Tibial artery (tissue), 4 donors: ENCODE results near the gene ZYG11B.

Experiments used
- DNase-seq, 2 donors: peaks; one replicate each; pipeline ENCODE4 v3.0.0-alpha.2; 2019
- H3K27ac ChIP-seq, 2 donors: fragments of 200-600 bp; sonication (generic) in 1 of 2; 1 replicate in 1 of 2; 2 replicates in 1 of 2; pipeline ENCODE4 v1.5.1; 2018 to 2019; ENCODE audit warnings: mild to moderate bottlenecking in 1 of 2
- H3K27me3 ChIP-seq, 2 donors: fragments of 200-600 bp; sonication (generic) in 1 of 2; one replicate each; pipeline versions ENCODE4 v1.5.1 to v1.6.0; 2016 to 2019
- H3K36me3 ChIP-seq, 3 donors: fragments of 200-600 bp; sonication (generic) in 2 of 3; one replicate each; pipeline ENCODE4 v1.5.1; 2016 to 2019; ENCODE audit warnings: mild to moderate bottlenecking in 2 of 3
- H3K4me1 ChIP-seq, 4 donors: fragments of 200-600 bp; sonication (generic) in 2 of 4; 1 replicate in 3 of 4; 2 replicates in 1 of 4; pipeline ENCODE4 v1.5.1; 2016 to 2019
- H3K4me3 ChIP-seq, 2 donors: fragments of 200-600 bp; sonication (generic) in 1 of 2; 1 replicate in 1 of 2; 2 replicates in 1 of 2; pipeline ENCODE4 v1.5.1; 2018 to 2019; ENCODE audit warnings: mild to moderate bottlenecking in 2 of 2
- H3K9me3 ChIP-seq, 3 donors: fragments of 200-600 bp; sonication (generic) in 1 of 3; one replicate each; pipeline ENCODE4 v1.5.1; 2016 to 2019
- intact Hi-C: fragments of 100-400 bp; cut with DNase I; formaldehyde crosslinking; loops from one replicate; pipeline ENCODE4 v1.15.0; 2023; ENCODE audit warnings: low total_unique reads
- TF ChIP-seq, protein P1 (sequence below), 2 experiments: fragments of 200-600 bp in 1 of 2; fragments of 450-650 bp in 1 of 2; IDR thresholded peaks; one replicate each; pipeline ENCODE4 v1.5.1; 2017 to 2019; ENCODE audit warnings: antibody characterized with exemption in 2 of 2, mild to moderate bottlenecking in 1 of 2, moderate library complexity in 1 of 2

Gene ZYG11B

DNA sequence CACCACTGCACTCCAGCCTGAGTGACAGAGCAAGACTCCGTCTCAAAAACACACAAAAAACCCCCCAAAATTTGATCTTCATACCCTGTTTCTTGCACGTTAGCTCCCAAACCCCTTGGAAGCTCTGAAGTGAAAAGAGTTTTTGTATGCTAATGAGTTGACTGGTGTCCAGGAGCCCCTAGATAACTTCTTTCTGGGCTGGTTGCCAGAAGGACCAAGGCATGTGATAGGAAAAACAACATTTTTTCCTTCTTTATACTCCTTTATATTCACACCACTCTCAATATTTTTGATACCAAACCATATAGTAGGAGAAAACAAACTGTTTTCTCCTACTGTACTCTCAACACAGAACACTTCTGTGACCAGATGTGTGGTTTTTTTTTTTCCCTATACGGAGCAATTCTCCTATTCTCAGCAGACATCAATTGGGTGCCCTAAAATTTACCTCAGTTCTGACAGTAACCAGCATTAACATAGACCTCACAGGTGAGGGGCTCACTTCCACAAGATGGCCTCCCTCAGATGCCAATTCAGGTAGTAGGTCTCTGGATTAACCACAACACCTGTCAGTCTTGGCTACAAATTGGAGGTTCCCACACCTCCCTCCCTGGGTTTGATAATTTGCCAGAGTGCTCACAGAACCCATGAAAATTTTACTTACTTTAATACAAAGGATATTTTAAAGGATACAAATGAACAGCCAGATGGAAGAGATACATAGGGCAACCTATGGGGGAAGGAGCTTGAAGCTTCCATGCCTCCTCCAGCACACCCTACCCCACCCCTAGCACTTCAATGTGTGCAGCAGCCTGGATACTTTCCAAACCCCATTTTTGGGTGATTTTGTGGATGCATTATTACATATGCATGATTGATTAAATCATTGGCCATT is 25.6 kb downstream of the ZYG11B start:
- no peaks in the 10 kb centered on the region for H3K9me3 ChIP-seq
- TF ChIP-seq, protein P1, sequence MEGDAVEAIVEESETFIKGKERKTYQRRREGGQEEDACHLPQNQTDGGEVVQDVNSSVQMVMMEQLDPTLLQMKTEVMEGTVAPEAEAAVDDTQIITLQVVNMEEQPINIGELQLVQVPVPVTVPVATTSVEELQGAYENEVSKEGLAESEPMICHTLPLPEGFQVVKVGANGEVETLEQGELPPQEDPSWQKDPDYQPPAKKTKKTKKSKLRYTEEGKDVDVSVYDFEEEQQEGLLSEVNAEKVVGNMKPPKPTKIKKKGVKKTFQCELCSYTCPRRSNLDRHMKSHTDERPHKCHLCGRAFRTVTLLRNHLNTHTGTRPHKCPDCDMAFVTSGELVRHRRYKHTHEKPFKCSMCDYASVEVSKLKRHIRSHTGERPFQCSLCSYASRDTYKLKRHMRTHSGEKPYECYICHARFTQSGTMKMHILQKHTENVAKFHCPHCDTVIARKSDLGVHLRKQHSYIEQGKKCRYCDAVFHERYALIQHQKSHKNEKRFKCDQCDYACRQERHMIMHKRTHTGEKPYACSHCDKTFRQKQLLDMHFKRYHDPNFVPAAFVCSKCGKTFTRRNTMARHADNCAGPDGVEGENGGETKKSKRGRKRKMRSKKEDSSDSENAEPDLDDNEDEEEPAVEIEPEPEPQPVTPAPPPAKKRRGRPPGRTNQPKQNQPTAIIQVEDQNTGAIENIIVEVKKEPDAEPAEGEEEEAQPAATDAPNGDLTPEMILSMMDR (IDR thresholded peaks at IDR 0.05) = no peak
- no peaks in the 10 kb centered on the region for H3K27me3 ChIP-seq
- H3K27ac ChIP-seq = no peak overlapping the region
- intact Hi-C loops = no loop called here
- peaks cover under 1 to 4% (median 2%) of the 10 kb centered on the region in 3 donors for H3K36me3 ChIP-seq
- peaks cover 0 to 31% (median 14%) of the 10 kb centered on the region in 4 donors for H3K4me1 ChIP-seq
- DNase-seq = no peak
- no peak overlapping the region for H3K4me3 ChIP-seq

DNA sequence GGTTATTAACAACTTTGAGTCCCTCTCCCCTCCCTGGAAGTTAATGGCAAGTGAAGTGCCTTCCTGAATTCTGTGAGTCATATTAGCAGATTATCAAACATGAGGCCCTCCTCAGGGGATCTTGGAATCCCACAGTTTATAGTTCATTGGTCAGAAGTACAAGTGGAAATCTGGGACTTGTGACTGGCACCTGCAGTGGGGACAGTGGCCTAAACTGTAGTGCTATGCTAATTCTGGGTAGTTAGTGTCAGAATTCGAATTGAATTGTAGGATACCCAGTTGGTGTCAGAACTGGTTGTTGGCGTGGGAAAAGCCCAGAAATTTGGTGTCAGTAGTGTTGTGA is 26.2 kb downstream of the ZYG11B start:
- H3K4me1 ChIP-seq = peaks cover 0 to 31% (median 14%) of the 10 kb centered on the region in 4 donors
- H3K4me3 ChIP-seq = no peak overlapping the region
- TF ChIP-seq, protein P1 (IDR thresholded peaks at IDR 0.05) = no peak
- H3K36me3 ChIP-seq = peaks cover 7 to 10% (median 8%) of the 10 kb centered on the region in 3 donors
- no peak overlapping the region for H3K27ac ChIP-seq
- no peaks in the 10 kb centered on the region for H3K9me3 ChIP-seq
- H3K27me3 ChIP-seq = no peaks in the 10 kb centered on the region
- no peak for DNase-seq
- intact Hi-C loops = no loop called here

DNA sequence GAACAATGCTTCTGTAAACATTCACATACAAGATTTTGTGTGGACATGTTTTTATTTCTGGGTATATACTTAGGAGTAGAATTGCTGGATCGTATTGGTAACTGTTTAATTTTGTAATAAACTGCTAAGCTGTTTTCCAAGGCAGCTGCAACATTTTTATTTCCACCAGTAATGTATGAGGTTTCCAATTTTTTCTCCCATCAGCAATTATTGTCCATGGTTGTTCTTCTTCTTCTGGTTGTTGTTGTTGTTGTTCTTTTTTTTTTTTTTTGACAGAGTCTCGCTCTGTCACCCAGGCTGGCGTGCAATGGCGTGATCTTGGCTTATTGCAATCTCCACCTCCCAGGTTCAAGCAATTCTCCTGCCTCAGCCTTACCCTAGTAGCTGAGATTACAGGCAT is 26.9 kb downstream of the ZYG11B start:
- no peak for DNase-seq
- Histone ChIP-seq H3K27ac (no peak overlapping the region), H3K4me1 (peaks cover 0 to 31% (median 14%) of the 10 kb centered on the region in 4 donors), H3K36me3 (peaks cover 13 to 17% (median 16%) of the 10 kb centered on the region in 3 donors), H3K4me3 (no peak overlapping the region), H3K27me3 (no peaks in the 10 kb centered on the region), H3K9me3 (no peaks in the 10 kb centered on the region)
- TF ChIP-seq, protein P1 (IDR thresholded peaks at IDR 0.05) = no peak
- intact Hi-C loops = no loop called here

DNA sequence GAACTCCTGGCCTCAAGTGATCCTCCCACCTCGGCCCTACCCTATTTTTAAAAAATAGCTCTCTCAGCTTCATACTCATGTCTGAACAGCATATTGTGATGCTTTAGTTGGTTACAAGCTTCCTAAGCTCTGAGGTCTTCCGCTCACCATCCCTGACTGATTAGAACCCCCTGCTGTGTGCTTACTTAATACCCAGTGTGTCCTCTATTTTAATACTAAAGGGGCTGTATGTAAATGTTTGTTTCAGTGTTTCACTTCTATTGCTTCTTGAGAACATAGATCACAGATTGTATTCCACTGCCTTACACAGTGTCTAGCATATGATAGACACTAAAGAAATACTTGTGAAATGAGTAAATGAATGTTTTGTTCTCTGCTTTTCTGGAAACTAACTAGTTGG is 29.8 kb downstream of the ZYG11B start:
- no peak for DNase-seq
- Histone ChIP-seq H3K4me3 (no peak overlapping the region), H3K27ac (no peak overlapping the region), H3K9me3 (no peaks in the 10 kb centered on the region), H3K36me3 (peaks cover 17 to 37% (median 31%) of the 10 kb centered on the region in 3 donors), H3K27me3 (no peaks in the 10 kb centered on the region), H3K4me1 (peaks cover 0 to 14% (median 9%) of the 10 kb centered on the region in 4 donors)
- intact Hi-C loops = no loop called here
- TF ChIP-seq, protein P1 (IDR thresholded peaks at IDR 0.05) = no peak

DNA sequence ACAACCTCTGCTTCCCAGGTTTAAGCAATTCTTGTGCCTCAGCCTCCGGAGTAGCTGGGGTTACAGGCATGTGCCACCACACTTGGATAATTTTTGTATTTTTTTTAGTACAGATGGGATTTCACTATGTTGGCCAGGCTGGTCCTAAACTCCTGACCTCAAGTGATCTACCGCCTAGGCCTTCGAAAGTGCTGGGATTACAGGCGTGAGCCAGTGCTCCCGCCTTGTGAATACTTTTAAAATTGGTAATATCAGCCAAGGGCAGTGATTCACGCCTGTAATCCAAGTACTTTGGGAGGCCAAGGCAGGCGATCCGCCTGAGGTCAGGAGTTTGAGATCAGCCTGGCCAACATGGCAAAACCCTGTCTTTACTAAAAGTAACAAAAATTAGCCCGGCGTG is 33.7 kb downstream of the ZYG11B start:
- Histone ChIP-seq H3K4me3 (no peak overlapping the region), H3K4me1 (no peaks in the 10 kb centered on the region), H3K27me3 (no peaks in the 10 kb centered on the region), H3K9me3 (no peaks in the 10 kb centered on the region), H3K36me3 (peaks cover 17 to 41% (median 41%) of the 10 kb centered on the region in 3 donors), H3K27ac (no peak overlapping the region)
- TF ChIP-seq, protein P1 (IDR thresholded peaks at IDR 0.05) = no peak
- intact Hi-C loops = no loop called here
- DNase-seq = no peak
